Astrocyte of the cerebellum (primary cell): Measurements from ENCODE around the gene STAG1.
"Not testable (repeated sequence)": the region's sequence is repeated elsewhere in the genome, so short reads cannot be mapped to it uniquely, and the experiment has no call there.

Source experiments
- DNase-seq: peaks from one replicate; pipeline ENCODE4 v3.0.0-alpha.2; 2011; ENCODE audit warnings: low read depth
- H3K4me3 ChIP-seq: 2 replicates; pipeline ENCODE4 v1.5.1; 2011; ENCODE audit warnings: mild to moderate bottlenecking, low read depth, low read length, moderate library complexity
- in situ Hi-C: cut with HindIII; loops from 2 replicates; pipeline ENCODE4 v1.10.0; 2017; ENCODE audit warnings: low sequenced_read_pairs
- TF ChIP-seq, protein P1 (sequence below): IDR thresholded peaks from 2 replicates; pipeline ENCODE4 v1.5.1; 2012; ENCODE audit warnings: low read length, low read depth, moderate library complexity, mild to moderate bottlenecking; ENCODE audit errors: missing control alignments

Gene STAG1

DNA sequence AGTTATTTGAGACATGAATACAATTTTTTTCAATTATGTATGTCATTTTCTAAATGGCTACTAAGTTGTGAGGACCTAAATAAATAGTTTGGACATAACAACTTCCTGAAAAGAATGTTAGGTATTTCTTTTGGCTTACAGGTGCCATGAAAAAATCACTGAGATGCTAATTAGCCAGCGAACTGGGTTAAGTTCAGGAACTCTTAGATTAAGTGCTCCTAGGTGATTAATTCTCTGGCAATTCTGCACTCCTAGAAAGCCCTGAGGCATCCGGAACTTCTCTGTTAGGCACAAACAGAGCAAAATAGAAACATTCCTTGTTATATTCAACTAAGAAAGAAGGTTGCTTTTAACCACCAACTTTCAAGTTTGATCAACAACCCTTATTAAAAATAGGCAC is 192.3 kb downstream of the STAG1 start:
- DNase-seq, result no peak
- in situ Hi-C loops, result no loop called here
- no peak overlapping the region for H3K4me3 ChIP-seq
- TF ChIP-seq, protein P1, sequence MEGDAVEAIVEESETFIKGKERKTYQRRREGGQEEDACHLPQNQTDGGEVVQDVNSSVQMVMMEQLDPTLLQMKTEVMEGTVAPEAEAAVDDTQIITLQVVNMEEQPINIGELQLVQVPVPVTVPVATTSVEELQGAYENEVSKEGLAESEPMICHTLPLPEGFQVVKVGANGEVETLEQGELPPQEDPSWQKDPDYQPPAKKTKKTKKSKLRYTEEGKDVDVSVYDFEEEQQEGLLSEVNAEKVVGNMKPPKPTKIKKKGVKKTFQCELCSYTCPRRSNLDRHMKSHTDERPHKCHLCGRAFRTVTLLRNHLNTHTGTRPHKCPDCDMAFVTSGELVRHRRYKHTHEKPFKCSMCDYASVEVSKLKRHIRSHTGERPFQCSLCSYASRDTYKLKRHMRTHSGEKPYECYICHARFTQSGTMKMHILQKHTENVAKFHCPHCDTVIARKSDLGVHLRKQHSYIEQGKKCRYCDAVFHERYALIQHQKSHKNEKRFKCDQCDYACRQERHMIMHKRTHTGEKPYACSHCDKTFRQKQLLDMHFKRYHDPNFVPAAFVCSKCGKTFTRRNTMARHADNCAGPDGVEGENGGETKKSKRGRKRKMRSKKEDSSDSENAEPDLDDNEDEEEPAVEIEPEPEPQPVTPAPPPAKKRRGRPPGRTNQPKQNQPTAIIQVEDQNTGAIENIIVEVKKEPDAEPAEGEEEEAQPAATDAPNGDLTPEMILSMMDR, result no peak

DNA sequence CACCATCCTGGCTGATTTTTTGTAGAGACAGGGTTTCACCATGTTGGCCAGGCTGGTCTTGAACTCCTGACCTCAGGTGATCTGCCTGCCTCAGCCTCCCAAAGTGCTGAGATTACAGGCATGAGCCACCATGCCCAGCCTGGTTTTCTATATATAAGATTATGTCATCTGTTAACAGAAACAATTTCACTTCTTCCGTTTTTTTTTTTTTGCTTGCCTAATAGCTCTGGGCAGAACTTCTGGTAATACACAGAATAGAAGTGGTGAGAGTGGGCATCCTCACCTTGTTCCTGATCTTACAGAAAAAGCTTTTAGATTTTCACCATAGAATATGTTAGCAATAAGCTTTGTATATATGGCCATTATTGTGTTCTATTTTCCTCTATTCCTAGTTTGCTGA is 202.7 kb downstream of the STAG1 start:
- H3K4me3 ChIP-seq, DNase-seq, in situ Hi-C loops: not testable (repeated sequence)

DNA sequence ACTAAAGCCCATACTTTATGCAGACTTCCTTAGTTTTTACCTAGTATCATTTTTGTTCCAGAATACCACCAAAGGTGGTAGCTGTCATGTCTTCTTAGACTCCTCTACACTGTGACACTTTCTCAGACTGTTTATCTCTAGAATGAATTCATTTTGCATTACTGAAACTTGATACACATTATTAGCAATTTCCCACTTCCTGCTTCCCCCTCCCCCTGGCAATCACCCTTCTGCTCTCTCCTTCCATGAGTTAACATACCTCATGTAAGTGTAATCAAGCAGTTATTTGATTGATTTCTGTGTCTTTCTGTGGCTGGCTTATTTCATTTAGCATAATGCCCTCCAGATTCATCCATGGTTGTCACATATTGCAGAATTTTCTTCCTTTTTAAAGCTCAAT is 204.9 kb downstream of the STAG1 start:
- no peak for DNase-seq
- no peak overlapping the region for H3K4me3 ChIP-seq
- TF ChIP-seq, protein P1, result no peak
- in situ Hi-C loops, result no loop called here

DNA sequence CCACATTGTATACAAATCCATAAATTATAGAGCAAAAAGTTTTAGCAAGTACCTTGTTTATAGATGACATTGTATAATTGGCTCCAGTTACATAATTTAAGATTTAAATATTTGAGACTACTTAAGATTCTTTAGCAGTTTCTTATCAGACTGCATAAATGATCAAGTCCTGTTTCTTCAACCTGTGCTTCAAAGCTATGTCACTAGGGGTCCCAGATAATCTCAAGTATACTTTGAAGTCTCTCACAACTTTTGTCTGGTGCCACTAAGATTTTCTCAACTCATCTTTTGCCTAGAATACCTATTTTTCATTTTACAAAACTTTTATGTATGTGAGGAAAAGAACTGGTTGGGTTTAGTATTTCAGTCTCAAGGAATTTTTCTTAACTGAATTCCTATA is 205.5 kb downstream of the STAG1 start:
- no peak overlapping the region for H3K4me3 ChIP-seq
- in situ Hi-C loops, result no loop called here
- TF ChIP-seq, protein P1, result peak; percentile 27
- DNase-seq, result no peak

DNA sequence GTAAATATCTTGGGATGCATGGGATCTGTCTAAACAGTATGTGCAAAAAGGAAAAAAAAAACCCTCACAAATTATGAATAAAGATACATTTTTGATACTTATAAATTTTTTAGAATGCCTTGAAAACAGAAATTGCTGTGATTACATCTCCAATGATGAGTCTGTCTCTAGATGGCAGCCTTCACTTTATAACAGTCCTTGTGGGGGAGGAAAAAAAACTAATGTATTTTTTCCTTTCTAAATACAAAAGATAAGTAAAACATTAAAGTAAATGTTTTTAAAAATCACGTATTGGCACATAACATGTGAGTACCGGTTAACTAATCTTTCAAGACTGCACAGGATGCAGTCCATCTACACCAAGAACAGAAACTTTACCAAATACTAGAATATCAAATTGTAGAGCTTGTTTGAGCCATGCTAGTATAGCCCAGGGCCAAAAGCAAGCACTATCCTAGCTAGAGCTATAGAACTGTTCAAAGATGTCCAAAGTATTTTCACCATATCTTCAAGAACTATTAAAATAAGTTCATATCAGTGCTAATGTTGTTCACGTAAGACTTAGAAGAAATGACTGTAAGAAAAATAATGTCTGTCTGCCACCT is 206.4 kb downstream of the STAG1 start:
- peak; percentile 11 for DNase-seq
- no peak overlapping the region for H3K4me3 ChIP-seq
- in situ Hi-C loops, result no loop called here
- TF ChIP-seq, protein P1, result peak; percentile 26

DNA sequence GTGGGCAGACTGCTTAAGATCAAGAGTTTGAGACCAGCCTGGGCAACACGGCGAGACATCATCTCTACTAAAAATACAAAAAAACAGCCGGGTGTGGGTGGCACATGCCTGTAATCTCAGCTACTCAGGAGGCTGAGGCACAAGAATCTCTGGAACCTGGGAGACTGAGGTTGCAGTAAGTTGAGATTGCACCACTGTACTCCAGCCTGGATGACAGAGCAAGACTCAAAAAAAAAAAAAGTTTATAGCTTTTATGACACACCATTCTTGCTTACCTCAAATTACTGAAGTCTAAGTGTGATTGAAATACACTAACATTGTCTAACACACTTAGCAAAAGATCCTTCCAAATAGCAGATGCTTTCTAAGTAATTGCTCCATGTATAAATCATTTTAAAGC is 207.6 kb downstream of the STAG1 start:
- in situ Hi-C loops, result no loop called here
- no peak for DNase-seq
- TF ChIP-seq, protein P1, result no peak

DNA sequence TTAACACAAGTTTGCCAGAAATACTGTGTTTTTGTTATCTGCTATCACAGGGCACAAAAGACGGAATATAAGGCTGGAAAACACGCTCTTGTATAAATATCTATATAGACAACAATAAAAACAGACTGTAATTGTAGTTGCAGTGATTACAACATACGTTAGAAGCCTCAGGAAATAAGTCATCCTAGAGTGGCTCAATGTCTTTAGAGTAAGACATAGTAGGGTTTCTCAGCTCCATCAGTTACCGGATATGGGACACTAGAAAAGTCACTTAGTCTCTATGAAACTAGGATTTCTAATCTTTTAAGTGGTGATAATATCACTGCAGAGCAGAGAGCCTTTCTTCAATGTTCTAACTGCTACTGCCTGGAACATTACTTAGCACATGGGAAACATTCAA is 208.8 kb downstream of the STAG1 start:
- no peak for DNase-seq
- in situ Hi-C loops, result no loop called here
- TF ChIP-seq, protein P1, result no peak
- no peak overlapping the region for H3K4me3 ChIP-seq

More for the DNA sequence above, 207.6 kb downstream of the STAG1 start:
- H3K4me3 ChIP-seq, result no peak overlapping the region
